Stimulated activated CD4-positive, alpha-beta T cell treated with anti-CD3 and anti-CD28 coated beads, Interleukin-4, amount 100 ng/mL, for 24 hours (primary cell): ENCODE data around the gene CASQ2.

Experiments
- DNase-seq: peaks from one replicate; pipeline ENCODE4 v3.0.0-alpha.2; 2020

CASQ2 gene

DNA sequence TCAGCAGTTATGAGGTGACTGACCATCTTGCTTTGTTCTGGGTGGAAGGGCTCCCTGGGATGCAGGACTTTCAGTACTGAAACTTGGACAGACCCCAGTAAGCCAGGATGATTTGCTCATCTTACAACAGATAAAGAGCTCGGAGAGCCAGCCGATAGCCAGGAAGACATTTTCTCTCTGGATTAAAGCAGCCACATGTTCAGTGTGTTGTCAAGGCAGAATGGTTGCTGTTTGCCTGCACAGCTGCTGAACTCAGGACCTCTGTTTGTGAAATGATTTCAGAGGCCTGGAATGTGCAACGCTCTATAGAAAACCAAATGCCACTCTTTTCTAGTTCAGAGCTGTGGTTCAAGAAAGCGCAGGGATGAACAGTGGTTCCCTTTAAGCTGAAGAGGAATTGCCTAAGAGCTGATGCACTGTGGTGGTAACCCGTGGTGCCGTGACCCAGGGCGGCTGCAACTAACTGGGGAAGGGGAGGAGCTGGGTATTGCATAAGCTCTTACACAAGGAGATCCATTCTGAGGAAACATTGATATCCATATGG lies 40.7 kb downstream of the CASQ2 start:
- DNase-seq: no peak

DNA sequence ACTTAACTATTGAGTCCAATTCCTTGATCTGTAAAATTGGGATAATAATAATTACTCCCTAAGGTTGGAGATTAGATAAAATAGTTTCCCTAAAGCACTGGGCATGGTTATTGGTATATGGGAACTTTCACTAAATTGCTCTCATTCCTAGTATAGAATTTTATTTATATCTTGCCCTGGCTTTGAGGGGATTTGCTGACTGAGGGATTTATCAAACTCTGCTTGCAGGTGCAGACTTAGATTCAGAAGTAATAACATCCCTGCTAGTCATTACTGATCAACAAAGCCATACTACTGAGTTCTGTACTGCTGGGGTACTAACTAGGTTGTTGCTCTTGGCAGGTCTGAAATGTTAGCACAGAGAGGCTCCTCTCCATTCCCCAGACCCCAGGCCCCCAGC lies 41.9 kb downstream of the CASQ2 start:
- DNase-seq: no peak

DNA sequence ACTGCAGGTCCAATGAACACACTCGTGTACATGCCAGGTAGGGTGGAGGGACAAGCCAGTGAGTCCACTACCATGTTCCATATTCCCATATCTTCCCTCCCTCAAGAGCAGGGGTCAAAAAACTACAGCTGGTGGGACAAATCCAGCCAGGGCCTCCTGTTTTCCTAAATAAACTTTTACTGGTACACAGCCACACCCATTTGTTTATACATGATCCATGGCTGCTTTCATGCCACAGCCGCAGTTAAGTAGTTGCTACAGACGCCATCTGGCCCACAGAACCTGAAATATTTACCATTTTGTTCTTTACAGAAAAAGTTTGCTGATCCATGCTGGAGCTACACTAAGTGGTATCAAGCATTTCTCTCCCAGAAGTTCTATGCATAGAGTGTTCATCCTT lies 42.4 kb downstream of the CASQ2 start:
- no peak for DNase-seq

DNA sequence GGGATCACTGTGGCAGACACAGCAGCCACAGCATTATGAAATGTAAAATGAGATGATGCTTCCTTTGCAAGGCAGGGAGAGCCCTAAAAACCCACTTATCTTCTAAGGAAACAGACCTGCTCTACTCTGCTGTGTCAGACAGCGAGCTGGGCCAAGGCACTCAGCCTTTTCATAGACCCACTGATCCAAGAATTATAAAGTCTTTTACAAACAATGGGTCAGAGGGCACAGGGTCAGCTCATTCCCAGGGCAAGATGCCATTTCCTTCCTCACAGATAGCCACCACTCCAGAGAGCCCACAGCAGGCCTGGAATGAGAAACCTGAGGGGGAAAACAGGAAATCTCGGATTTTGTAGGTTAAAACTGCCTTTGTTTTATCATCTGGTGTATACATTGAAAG lies 42.9 kb downstream of the CASQ2 start:
- DNase-seq: no peak

DNA sequence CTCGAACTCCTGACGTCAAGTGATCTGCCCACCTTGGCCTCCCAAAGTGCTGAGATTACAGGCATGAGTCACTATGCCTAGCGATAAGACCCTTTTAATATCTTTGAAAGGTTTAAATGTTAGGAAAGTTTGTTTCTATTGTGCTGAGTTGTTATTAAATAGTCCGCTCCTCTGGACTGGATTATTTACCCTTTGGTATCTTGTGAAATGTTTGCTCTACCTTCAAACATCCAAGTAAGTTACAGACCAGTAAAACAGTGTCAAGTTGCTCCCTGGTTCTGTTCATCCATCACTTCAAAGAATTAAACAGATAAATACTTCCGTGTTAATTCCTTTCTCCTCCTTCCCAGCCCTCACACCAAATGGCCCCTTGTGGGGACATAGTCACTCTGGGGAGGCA lies 44.8 kb downstream of the CASQ2 start:
- no peak for DNase-seq

DNA sequence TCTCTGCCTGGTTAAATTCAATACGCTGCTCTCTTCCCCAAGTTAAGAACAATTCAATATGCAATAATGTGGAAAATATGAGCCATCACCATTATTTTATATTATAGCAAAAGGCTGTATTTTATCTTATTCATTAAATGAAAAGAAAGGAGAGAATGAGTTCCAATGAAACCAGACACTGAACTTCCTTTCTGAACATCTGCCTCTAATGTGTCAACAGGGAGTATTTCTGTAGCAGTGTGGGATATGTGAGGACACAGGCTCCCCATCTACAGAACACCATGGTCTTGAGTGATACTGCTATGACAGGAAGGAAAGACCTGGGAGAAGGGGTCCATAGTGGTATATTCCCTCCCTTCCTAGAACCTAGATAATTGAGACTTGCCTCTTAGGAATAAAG lies 46.3 kb downstream of the CASQ2 start:
- no peak for DNase-seq

DNA sequence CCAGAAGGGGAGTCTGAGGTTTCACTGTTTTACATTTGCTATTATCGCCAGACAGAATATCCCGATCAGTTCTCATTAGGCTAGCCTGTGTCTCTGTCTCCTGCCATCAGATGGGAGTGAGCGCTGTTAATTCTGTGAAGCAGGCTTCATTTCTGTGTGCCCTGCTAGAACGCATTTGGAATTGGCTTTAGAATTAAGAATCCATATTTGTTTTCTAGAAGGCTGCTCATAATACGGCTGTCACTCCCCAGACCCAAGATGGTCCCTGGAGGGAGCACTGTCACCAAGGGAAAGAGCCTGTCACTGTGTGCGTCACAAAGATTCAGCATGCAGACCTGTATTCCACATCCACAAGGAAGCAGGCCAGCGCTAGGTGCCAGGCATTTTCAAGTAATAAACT lies 49.2 kb downstream of the CASQ2 start:
- DNase-seq: no peak

DNA sequence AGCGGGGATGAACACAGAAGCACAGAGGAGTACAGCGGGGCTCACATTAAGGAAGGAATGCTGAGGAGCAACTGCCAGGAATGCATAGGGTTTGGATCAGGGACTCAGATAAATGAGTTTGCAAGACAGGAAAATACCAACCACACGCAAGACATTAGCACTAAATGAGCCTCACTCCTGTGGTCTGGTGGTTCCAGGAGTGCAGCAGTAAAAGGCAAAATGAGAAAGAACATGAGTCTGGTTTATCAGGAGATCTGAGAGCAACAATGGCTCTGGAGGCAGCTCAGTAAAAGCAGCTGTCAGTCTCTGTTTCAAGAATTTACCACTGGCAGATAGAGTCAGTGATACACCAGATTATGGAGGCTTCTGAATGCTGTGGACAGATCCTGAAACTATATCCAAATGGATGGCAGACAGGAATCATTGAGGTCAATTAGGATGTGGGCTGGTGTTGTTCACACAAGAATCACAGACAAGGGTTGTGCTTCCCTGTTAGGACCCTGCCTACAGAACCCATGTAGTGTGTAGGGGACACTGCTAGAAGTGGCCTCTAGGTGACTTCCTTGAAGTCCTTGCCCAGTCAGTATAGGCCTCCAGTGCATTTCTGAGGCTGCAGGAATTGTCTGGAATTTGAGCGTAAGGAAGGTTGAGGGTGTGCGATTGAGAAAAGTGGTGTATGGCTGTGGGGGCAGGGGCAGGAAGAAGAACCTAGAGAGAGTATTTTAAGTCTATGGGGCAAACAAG lies 50.3 kb downstream of the CASQ2 start:
- DNase-seq: no peak

DNA sequence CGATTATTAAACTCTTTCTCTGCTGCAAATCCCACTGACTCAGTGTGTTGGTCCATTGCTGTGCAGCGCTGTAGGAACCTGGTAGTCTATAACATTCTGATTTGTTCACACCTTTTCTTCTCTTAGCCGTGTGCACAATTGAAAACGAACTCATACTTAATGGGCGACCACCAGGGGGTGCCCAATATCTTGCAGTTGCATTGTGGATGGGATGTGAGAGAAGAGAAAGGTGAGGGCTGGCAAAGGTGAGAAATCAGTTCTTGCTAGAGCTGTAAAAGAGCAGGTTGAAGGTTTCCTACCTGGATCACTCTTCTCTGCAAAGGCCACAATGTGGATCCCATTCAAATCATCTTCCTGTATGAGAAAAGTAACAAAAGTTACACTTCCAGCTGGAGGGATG lies 51.0 kb downstream of the CASQ2 start:
- DNase-seq: no peak

DNA sequence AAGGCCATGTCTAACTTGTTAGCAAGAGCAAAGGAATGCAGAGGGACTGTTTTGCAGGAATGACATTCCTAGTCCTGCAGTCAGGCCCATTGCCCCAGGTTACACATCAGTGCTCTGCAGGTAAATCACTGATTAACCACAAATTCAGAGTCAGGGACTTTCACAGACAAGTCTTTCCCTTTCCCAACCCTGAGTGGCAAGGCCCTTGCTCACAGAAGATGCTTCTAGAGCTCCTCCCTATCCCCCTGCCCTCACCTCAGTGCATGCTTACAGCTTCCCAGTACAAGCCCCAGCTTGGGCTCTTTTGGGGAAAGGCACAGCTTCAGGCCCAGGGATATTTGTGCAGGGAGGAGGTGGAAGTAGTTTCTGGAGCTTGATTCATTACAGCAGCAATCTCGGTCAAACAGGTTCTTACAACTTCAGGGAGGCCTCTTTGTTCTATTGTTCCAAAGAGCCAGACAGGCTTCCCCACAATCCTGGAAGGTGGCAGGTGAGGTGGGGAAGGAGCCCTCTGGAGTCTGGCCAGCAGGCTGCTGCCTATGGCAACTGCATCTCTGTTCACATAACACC lies 53.9 kb downstream of the CASQ2 start:
- DNase-seq: no peak

DNA sequence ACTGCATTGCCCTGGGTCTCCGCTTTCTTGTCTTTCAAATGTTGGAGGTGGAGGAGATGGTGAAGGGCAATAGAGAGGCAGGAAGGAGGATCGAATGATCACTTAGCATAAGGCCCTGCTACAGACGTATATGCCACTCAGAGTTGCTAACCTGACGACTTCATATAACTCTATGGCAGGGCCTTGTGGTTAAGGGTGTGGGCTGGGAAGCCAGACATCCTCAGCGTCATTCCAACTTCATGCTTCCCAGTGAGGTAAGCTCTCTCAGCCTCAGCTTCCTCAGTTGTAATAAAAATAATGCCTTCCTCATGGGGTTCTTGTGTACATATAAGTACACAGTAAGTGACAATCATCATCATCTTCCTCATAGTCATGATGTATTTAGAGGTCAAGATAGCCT lies 54.6 kb downstream of the CASQ2 start:
- DNase-seq: no peak

DNA sequence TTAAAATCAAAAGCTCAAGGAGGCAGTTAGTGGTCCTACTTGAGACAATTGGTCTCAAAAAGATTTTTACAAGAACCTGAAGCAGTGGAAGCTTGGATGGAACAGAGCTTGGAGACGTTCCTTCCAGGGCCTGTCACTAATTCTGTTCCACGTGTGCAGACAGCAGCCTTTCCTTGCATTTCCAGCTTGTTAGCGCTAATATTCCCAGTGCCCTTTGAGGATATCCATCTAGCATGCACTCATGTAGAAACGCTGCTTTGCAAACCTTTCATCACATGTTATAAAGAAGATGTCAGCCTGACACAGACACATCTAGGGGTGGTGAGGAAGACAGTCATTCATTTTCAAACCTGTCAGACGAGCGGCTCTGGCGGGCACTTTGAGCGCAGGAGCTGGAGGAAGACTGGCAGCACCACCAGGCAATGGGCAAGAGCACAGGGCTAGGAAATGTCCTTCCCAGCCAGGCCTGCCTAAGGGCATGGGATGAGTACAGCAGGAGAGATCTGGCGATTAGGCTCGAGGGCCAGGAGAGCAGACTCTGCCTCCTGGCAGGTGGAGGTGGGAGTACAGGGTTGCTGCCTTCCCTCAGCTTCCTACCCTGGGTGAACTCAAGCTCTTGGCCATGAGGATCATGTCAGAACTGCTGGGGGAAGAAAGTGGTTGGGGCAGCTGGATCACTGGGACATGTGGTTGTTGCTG lies 55.5 kb downstream of the CASQ2 start:
- DNase-seq: no peak

DNA sequence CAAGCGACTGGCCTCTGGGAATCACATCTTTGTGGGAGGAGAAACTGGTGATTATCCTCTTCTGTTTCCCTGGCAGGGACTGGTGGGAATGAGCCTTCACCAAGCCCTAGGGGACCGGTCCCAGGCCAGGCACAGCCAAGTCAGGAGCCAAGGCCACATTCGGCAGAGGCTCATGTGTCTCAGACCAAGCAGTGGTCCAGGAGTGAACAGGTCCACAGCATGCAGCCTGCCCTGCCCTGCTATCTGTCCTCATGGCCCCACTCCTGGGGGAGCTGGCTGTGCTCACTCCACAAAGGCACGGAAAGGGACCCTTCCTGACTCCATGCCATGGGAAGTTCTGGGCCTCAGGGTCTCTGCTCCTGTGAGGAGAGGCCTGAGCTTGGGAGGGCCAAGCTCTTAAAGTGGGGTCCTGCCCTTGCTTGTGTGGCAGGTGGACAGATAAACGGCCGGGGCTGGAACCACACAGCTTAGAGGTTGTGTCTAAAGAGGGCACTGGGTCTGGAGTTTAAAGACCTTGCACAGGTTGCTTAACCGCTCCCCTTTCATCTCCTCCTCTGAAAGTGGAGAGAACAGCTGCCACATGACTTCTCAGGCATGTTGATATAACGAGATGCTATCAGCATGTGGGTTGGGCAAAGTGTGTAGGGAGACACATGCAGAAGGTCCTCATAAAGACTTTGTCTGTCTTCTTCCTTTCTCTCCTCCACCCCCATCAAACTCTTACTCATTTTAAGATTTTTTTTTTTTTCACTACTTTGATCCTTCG lies 57.5 kb downstream of the CASQ2 start:
- DNase-seq: no peak

DNA sequence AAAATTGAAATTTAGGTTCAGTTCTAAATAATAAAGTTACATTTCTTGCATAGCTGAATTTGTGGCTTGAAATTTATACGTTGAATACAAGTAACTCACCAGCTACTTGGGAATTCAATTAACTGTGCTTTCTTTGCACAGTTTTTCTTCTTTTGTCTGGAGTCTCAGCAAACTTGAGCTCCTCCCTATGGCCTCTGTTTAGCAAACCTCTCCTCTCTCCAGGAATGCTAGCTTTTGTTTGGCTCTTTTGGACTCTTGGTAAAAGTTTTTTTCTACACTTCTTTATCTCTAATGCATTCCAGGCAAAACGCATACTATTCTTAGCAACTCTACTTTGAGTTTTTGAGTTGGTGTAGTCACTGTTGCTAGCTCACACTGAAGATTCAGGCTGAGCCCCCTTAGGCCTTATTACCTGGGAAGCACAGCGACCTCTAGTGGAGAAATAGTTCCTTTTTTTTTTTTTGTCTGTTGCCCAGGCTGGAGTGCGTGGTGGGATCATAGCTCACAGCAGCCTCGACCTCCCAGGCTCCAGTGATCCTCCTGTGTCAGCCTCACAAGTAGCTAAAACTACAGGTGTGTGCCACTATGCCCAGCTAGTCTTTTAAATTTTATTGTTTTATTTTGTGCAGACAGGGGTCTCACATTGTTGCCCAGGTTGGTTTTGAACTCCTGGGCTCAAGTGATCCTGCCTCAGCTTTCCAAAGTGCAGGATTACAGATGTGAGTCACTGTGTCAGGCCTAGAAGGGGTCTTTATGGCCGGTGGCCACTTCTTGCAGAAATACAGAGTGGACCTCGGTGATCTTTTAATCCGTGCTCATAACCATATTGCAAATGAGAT lies 61.7 kb downstream of the CASQ2 start:
- no peak for DNase-seq

DNA sequence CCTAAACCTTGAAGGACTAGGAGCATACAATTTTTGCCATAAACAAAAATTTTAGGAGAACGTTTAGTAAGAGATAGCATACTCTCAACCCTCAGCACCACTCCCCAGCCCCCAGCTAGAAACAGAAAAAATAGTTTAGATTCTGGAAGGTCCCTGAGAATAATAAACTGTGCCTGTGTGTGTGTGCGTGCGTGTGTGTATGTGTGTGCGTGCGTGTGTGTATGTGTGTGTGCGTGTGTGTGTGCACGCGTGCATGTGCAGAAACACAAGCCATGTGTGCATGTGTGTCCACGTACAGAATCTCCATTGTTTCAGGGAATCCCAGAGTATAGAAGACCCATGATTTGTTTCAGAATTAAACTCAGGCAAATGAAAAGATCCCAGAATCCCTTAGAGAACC lies 62.6 kb downstream of the CASQ2 start:
- DNase-seq: no peak

DNA sequence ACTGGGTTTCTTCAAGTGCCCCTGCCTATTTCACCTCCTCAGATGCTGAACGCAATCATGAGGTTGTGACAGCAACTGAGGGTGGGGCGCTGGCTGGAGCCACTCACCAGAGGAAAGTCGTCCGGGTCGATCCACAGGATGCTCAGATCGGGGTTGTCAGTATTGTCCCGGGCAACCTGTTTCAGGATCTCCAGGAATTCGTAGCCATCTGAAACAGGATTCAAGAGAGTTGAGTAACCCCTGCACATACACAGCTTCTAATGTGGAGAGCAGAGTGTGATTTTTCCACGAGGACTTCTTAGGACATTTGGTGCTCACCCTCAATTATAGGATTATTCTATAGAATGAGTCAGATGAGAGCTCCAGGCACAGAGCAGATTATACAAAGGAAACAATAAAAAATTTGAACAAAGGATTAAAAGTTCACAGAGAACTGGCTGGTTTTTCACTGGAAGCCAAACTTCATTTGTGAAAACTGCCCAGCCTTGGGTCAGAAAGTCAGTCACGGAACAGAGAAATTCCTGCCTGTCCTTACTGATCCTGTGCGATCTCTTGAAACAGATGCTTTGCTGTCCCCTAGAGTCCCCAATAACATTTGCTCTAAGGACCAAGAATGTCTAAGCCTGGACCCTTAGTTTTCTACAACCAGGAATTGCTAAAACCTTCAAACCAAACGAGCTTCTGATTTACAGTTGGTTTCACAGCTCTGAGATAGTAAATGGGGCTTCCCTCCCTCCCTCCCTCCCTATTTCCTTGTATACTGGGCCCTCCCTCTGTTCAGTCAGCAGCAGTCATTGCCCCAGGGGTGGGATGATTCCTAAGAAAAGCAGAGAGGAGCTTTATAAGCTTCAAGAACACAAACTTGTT lies 63.2 kb downstream of the CASQ2 start:
- DNase-seq: no peak

DNA sequence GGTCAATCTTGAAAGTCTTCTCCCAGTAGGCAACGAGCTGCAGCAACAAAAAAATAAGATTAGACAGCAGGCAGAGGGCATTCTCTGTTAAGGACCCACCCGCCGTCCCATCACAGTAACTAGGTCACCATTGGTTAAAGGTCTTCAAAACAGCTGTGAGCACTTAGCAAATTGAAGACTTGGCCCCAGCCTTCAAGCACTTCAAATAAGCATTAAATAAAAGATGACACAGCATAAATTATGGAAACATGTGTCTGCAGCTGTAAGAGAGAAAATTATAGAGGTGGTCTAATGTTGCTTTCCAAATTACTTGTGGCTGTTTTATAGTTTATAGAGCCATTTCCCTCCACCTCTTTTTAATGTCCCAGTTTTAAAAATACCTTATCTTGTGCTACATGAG lies 65.6 kb downstream of the CASQ2 start:
- no peak for DNase-seq

DNA sequence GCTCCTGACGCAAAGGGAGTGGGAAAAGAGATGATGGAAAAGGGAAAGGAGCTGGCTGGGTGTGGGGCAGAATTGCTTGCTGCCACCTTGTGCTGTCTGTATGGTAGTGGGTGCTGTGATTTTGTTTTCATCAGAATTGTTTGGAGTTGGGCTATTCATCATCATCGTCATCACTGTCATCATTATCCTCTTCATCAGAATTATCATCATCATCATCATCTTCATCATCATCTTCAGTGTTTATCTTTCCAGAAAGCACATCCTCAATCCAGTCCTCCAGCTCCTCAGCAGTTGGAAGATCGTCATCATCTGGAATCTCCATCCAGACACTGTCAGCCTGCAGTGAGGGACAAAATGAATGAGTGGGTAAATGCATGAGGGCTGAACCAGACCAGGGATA lies 67.4 kb downstream of the CASQ2 start:
- no peak for DNase-seq

DNA sequence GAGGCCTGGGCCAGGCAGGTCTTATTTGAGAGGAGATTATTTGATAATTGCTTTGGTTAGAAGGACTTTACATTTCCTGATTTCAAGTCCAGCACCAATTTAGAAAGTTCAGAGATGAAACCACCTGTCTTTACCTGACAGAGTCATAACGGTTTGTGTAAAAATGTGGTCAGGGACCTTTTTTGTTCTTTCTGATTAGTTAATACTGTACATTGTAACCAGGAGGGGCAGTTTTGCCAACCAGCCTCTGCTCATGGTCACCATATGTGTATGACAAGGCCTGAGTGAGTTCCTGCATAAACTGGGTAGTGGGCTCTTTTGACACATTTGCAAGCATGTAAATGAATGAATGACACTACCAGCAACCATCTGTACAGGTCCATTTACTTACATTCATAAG lies 70.9 kb downstream of the CASQ2 start:
- DNase-seq: no peak

DNA sequence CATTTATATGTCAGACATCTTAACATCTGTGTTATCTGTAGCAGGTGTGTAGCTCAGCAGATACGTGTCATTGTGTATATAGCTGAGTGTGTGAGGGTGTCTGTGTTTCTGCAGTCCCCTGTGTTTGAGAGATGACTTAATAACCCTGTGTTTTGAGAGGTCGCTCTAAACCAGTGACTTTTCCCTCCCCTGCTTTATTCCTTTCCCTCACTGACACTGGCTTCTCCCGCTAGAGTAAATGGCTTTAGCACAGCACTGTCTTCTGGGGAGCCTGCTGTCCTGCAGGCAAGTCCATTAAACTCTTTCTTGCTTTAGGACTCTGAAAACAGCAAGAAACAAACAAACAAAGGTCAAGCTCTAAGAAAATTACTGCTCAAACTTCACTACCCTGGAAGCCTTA lies 73.7 kb downstream of the CASQ2 start:
- no peak for DNase-seq

DNA sequence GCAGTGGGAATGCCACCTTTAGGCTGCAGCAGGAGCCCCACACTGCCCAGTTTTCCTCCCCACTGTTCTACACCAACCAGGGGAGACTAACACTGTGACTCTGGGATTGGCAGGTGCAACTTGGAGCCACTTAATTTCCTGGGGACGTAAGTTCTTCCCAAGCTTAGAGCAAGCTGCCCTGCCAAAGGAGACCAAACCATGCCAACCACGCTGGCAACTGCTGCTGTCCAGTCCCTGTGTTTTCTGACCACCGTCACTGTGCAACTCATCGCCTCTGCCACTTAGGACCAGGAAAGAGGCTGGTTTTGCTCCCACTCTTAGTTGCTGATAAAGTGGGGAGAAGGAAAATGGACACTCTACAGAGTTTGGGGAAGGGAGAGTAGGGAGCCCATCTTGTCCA lies 76.3 kb downstream of the CASQ2 start:
- DNase-seq: no peak

DNA sequence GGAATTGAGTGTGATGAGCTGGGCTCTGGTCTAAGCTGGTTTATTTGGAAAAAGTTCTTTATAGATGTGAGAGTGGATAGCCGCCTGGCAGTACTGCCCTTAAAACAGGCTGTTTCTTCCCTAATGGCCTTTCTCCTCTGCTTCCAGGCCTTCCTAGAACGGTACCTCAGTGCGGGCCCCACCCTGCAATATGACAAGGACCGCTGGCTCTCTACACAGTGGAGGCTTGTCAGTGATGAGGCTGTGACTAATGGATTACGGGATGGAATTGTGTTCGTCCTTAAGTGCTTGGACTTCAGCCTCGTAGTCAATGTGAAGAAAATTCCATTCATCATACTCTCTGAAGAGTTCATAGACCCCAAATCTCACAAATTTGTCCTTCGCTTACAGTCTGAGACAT lies 77.5 kb downstream of the CASQ2 start:
- DNase-seq: no peak
